Left renal cortex interstitium (tissue), 4 donors: ENCODE results near the gene OR2A42. TPM values are rescaled to one million over a fixed set of nuclear protein-coding genes. Genes with fewer than 3 reads are reported as not detected.
"Not testable (repeated sequence)": the region's sequence is repeated elsewhere in the genome, so short reads cannot be mapped to it uniquely, and the experiment has no call there.

Experiments used
- DNase-seq, 4 donors: peaks; one replicate each; pipeline ENCODE4 v3.0.0-alpha.2; 2013; ENCODE audit warnings: low read depth in 4 of 4, low spot score in 2 of 4, missing footprints in 1 of 4
- polyA plus RNA-seq, 4 donors: library from polyadenylated mRNA; unstranded; fragments of 120-200 nt; gene quantifications; one replicate each; pipeline ENCODE4 v1.2.1, GENCODE V29; 2013; ENCODE audit not compliant: insufficient read length in 4 of 4

The OR2A42 gene
- polyA plus RNA-seq: 1 to 10 TPM in 2 of 4 donors, under 1 TPM in 2; 0.43 to 4.1 (median 2.0) TPM

DNA sequence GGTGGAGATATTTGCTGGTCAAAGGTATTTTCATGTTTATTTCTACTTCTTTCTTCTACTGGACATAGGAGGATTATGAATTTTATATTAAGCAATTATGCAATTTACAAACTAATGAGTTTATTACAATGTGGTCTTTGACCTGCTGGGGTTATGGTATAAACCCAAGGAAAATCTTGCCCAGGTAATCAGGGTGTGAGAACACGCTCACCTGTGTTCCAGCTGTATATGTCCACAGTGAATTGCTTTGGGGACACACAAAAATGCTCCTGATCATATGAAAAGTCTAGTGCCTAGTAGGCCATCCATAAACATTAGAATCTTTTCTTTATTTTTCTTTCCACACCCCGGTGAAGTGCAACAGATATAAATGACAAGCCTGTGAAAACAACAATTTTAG is at the start of gene OR2A42:
Gene OR2A42 (minus strand): TSS at position 241 of the 400 bp plus-strand sequence. CDS start 6,762 bp downstream, outside the sequence.
- not testable (repeated sequence) for DNase-seq

DNA sequence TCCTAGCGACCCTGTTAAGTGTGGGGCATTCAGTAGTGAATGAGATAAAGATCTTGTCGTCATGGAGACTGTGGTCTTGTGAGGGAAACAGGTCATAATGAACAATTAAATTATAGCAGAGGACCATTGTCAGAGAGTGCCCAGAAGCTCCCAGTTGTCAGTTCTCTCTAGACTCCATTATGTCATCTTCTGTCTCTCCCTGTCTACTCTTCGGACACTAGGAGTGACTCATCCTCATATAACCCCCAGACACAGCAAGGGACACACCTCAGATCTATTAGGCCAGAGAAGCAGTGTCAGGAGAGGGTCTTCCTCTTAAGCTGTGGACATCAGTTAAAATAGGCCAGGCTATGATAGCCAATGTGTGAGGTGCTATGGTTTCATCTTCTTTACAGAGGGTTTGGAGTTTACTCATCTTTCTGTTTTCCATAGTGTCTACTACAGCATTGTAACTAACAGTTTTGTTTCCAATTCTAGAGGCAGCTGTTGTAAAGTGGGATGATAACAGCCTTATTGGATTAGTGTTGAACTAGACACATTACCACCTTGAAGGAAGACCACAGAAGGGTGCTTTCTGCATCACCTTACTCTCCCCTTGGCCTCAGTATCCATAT is 47.9 kb upstream of the OR2A42 start:
- DNase-seq: not testable (repeated sequence)

DNA sequence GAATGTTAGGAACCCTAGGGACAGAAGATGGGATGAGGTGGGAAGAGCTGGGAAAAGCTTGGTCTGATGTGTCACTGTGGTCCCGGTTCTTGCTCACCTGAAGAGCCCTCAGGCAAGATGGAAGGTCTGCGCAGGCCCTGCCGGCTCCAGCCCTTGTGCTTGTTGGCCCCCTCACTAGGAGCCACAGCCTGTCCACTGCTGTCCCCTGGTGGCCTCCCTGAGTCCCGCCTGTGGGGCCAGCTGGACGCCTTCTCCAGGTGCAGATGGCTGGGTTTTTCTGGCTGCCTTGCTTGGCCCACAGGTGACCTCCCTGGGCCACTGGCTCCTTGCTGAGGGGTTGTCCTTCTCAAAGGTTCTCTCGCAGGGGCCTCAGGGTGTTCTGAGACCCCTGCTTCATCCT is 44.3 kb upstream of the OR2A42 start:
- not testable (repeated sequence) for DNase-seq

DNA sequence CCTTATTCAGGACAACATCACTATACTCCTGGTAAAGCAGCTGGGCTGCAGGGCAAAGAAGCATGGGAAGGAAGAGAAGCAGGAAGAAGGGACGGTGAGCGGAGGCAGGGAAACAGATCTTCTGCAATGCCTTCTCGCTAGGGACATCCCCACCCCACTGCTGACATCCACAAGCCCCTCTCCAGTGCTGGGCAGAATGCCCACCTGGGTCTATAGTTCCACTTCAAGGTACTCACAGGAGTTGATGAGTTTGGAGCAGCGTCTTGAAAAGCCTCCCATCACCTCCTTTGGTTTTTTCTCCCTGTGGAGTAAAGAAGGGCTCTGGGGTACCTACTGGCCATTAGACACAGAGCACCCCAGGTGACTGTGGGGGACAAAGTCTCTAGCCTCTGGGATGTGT is 43.1 kb upstream of the OR2A42 start:
- DNase-seq: not testable (repeated sequence)

DNA sequence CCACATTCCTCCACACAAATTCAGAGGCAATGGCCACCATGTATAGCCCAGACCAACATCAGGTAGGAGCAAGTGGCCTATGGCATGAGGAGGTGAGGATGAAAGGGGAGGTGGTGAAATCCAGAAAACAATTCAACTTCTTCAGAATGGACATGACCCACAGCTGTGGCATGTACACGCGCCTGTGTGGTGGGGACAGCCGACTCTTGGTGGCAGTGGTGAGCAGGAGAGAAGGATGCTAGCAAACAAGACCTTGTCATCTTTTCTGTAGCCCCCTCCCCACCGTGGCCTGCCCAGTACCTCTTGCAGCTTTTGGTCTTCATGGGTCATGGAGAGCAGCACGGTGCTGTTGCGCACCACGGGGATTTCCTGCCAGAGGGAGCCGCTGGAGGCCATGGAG is 42.6 kb upstream of the OR2A42 start:
- DNase-seq: not testable (repeated sequence)

- DNase-seq: not testable (repeated sequence)
Observed at GRCh38 chr7:144280010-144280409, 40.6 kb upstream of the OR2A42 start.

DNA sequence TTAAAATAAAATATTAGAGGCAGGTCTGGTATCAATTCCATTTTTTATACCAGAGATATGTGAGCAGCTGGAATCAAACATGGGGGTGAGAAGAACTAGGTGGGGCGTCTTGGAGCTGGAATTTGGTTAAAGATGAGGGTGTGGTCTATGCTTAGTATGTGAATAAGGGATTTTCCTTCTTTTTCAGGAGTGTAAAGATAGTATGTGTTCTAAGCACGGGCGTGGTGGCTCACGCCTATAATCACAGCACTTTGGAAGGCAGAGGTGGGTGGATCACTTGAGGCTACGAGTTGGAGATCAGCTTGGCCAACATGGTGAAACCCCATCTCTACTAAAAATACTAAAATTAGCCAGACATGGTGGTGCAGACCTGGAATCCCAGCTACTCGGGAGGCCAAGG is 35.9 kb upstream of the OR2A42 start:
- not testable (repeated sequence) for DNase-seq

GRCh38 chr7:144269188-144269587 is 29.8 kb upstream of the OR2A42 start, which contains the start of gene CTAGE8:
Gene CTAGE8, minus strand, starts transcription at chr7:144269288. Its CDS starts 38 bp downstream, at chr7:144269250.
- not testable (repeated sequence) for DNase-seq

DNA sequence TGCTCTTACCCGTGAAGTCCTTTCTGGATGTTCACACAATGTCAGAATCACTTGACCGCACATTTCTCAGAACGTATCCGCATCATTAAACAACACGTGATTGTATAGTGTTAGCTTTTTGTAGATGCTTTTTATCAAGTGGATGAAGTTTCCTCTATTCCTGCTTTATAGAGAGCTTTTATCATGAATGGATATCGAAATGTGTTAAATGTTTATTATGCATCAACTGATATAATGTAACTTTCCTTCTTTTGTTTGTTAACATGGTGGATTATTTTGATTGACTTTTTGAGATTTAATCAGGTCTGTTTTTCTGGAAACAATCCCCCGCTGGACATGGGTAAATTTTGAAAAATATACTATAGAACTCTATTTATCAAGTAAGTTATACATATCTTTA is 25.3 kb upstream of the OR2A42 start, which contains the start of gene OR2A7:
Gene OR2A7 (minus strand): TSS at position 101 of the 400 bp plus-strand sequence. CDS start 5,164 bp downstream, outside the sequence.
- DNase-seq: not testable (repeated sequence)

DNA sequence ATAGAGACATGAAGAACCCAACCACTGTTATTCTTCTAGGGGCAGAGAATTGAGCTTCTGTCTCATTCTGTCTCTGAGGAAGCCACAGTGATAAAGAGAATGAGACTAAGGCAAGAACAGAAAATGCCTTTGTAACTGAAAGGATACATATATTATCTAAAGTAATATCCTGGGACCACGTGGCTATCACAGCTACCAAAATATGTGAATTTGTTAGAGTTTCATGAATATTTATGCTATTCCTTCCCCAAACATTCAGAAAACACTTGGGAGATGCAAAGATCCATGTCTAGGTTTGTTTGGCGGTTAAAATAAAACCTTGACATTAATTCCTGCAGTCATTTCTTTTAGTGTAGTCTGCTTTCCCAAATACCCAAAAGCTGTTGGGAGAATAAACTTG is 22.7 kb upstream of the OR2A42 start:
- DNase-seq: not testable (repeated sequence)

GRCh38 chr7:144259067-144259466 is 19.7 kb upstream of the OR2A42 start:
- not testable (repeated sequence) for DNase-seq

DNA sequence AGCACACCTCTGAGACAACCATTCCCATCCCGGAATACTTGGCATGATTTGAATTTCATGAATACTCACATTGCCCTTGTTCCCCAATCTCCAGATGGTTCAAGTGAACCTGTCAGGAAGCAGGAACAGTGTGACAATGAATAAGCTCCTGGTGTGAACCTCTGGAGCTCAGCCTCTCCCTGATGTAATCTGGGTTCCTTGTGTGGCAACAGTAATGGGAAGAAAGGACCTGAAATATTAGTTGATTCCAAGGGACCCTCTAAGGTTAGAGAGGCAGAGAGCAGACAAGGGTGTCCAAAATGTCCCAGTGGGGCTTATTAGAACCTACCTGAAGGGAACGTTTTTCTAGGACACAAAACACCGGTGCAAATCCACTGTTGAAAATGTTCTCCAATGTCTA is 16.7 kb upstream of the OR2A42 start:
- DNase-seq: no peak

GRCh38 chr7:144255471-144255897 is 16.1 kb upstream of the OR2A42 start:
- DNase-seq: no peak

- DNase-seq: not testable (repeated sequence)
Observed at GRCh38 chr7:144252307-144252706, 12.9 kb upstream of the OR2A42 start.

- not testable (repeated sequence) for DNase-seq
Observed at GRCh38 chr7:144247674-144248330, 8.4 kb upstream of the OR2A42 start.

GRCh38 chr7:144246967-144247366 is 7.6 kb upstream of the OR2A42 start:
- DNase-seq: not testable (repeated sequence)

DNA sequence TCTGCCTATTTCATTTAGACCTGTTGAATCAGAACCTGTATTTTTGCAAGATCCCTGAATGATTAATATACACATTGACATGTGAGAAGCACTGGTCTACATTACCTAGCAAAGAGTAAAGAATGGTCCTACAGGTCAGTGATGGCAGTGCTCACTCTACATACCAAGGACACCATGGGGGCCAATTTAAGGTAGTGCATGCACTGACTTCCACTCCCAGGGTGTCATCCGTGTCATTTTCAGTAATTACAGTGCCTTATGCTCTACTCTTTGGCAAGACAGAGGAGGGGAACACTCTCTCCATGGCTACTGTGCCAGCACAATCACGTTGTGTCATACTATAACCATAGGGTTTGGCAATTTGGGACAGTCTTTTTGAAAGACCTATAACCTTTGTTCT is 6.0 kb upstream of the OR2A42 start:
- not testable (repeated sequence) for DNase-seq

- not testable (repeated sequence) for DNase-seq
Observed at GRCh38 chr7:144238530-144239082, 799 bp downstream of the OR2A42 start.

DNA sequence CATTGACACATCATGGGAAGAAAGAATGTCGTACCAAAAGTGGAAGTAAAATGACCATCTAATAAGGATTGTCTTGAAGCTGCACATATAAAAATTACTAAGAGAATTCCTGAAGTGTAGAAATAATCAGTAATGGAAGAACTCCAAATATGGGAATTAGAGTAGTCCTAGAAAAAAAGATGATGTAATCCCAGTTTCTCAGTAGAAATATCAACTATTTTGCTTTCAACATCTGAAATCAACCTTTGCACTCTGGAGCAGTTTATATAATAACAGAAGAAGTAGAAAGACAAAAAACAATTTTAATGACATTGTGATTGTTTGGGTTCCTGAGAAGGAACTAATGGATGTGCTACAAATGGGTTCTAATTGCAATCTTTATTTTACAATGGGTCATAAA is 6.4 kb downstream of the OR2A42 start:
- DNase-seq: not testable (repeated sequence)

DNA sequence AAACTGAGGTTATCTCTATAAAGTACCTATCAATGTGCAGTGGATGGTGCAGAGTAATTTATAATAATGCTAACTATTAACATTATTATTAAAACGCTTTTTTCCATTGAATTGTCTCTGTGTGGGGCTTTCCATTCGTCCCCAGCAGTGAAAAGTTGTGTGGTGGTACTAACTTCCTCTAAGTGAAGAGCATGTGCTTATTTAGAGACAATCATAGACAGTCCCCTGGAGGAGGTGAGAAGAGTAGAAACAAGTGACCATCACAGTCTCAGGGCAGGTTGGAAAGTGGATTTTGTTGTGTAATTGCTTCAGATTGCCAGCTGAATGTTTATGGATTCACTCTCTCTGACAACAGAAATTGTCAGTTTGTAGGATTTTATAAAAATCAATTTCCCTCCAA is 8.4 kb downstream of the OR2A42 start:
- not testable (repeated sequence) for DNase-seq

- not testable (repeated sequence) for DNase-seq
Observed at GRCh38 chr7:144228810-144229209, 10.6 kb downstream of the OR2A42 start.
